HG03520 (cell line): ENCODE results near the gene DBN1.

Experiments used
- ATAC-seq: cut with Tn5 transposase; IDR thresholded peaks from one replicate; pipeline ENCODE4 v1.9.1; 2021; ENCODE audit warnings: mild to moderate bottlenecking, moderate library complexity; ENCODE audit not compliant: unreplicated experiment

The DBN1 gene

GRCh38 chr5:177473443-177474001 lies at the start of gene DBN1:
DBN1 (minus strand) TSS chr5:177473634; CDS start chr5:177473521, 113 bp downstream.
- ATAC-seq, result no peak

- no peak for ATAC-seq
Measured at GRCh38 chr5:177520916-177521513, 47.6 kb upstream of the DBN1 start.

GRCh38 chr5:177520271-177520670 lies 46.8 kb upstream of the DBN1 start:
- no peak for ATAC-seq

GRCh38 chr5:177519463-177520235 lies 46.2 kb upstream of the DBN1 start:
- ATAC-seq, result no peak

GRCh38 chr5:177516601-177517568 lies 43.5 kb upstream of the DBN1 start, which contains the start of gene DDX41:
DDX41 (minus strand) TSS chr5:177516961; CDS start chr5:177516945, 16 bp downstream.
- peak; percentile 71 for ATAC-seq

GRCh38 chr5:177515580-177515979 lies 42.1 kb upstream of the DBN1 start:
- ATAC-seq, result no peak

GRCh38 chr5:177514541-177514940 lies 41.1 kb upstream of the DBN1 start:
- no peak for ATAC-seq

- ATAC-seq, result no peak
Measured at GRCh38 chr5:177513500-177513899, 40.1 kb upstream of the DBN1 start.

GRCh38 chr5:177512736-177513380 lies 39.4 kb upstream of the DBN1 start:
- no peak for ATAC-seq

GRCh38 chr5:177511796-177512675 lies 38.6 kb upstream of the DBN1 start:
- ATAC-seq, result no peak

- ATAC-seq, result no peak
Measured at GRCh38 chr5:177511181-177511580, 37.7 kb upstream of the DBN1 start.

- ATAC-seq, result peak; percentile 22
Measured at GRCh38 chr5:177510567-177511053, 37.2 kb upstream of the DBN1 start.

- peak; percentile 40 for ATAC-seq
Measured at GRCh38 chr5:177509991-177510566, 36.6 kb upstream of the DBN1 start.

- peak; percentile 24 for ATAC-seq
Measured at GRCh38 chr5:177509381-177509951, 36.0 kb upstream of the DBN1 start, which contains the start of gene DOK3. DOK3 (minus strand) TSS chr5:177509826; CDS start chr5:177509540, 286 bp downstream.

- no peak for ATAC-seq
Measured at GRCh38 chr5:177508837-177509236, 35.4 kb upstream of the DBN1 start.

GRCh38 chr5:177508221-177508611 lies 34.8 kb upstream of the DBN1 start:
- no peak for ATAC-seq

- no peak for ATAC-seq
Measured at GRCh38 chr5:177507596-177508220, 34.3 kb upstream of the DBN1 start.

- ATAC-seq, result no peak
Measured at GRCh38 chr5:177507165-177507564, 33.7 kb upstream of the DBN1 start.
